Stimulated activated effector memory CD8-positive, alpha-beta T cell treated with anti-CD3 and anti-CD28 coated beads, Interleukin-12 subunit alpha, Interleukin-12 subunit beta, amount 100 ng/mL, for 72 hours (primary cell): Measurements from ENCODE around the gene MSI2.

Experiments
- ATAC-seq: fragments of 150-1000 bp; cut with Tn5 transposase; 2 replicates; pipeline ENCODE4 v1.10.0; 2021
- DNase-seq, 2 donors: peaks; one replicate each; pipeline ENCODE4 v3.0.0; 2021 to 2022; ENCODE audit warnings: low spot score in 2 of 2
- H3K27ac Mint-ChIP-seq: one replicate; pipeline ENCODE4 v1.8.0; 2022; ENCODE audit warnings: mild to moderate bottlenecking, mixed read lengths
- H3K36me3 Mint-ChIP-seq: one replicate; pipeline ENCODE4 v1.8.0; 2022; ENCODE audit warnings: mild to moderate bottlenecking, mixed read lengths
- H3K4me1 Mint-ChIP-seq: one replicate; pipeline ENCODE4 v1.8.0; 2022; ENCODE audit warnings: mixed read lengths
- H3K4me3 Mint-ChIP-seq: one replicate; pipeline ENCODE4 v1.8.0; 2022; ENCODE audit warnings: mild to moderate bottlenecking, mixed read lengths
- H3K9me3 Mint-ChIP-seq: one replicate; pipeline ENCODE4 v1.8.0; 2022; ENCODE audit warnings: mixed read lengths

MSI2 gene

DNA sequence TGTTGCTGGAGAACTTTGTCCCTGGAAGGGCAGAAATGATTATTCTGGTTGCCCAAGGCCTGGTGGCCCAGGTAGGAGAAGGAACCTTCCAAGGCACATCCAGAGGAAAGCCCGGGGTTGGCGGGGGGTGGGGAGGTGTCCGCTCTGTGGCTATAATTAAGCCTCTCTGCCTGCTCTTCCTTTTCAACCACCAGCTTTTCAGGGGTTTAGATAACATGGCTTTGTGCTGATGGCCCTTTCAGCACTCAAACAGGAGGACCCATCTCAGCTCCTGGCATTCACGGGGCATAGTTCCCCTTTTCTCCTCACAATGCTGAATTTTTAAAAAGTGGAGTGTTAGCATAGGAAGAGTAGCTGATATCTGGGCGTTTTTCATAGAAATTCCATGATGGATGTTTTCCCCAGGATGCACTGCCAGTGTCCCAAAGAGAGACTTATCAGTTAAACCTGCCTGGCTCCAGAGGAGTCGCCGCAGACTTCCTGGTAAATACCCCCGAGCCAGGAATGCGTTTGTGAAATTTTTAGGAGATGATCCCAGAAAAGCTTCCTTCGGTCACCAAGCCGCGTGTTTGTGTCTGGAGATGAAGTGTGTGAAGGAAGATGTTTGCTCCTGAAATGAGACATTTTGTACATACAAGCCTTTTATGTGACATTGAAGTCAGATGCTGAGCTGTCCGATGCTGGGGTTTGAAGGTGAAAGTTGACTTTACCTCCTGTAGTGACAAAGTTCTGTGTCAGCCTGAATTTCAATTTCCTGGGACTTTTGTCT, 188.5 kb downstream of the MSI2 start:
- peaks cover 12% of the 10 kb centered on the region for H3K36me3 Mint-ChIP-seq
- peaks cover 66% of the 10 kb centered on the region for H3K4me1 Mint-ChIP-seq
- H3K9me3 Mint-ChIP-seq = no peaks in the 10 kb centered on the region
- ATAC-seq (no peak), DNase-seq (no peak)
- H3K4me3 Mint-ChIP-seq = no peak overlapping the region
- H3K27ac Mint-ChIP-seq = no peak overlapping the region

DNA sequence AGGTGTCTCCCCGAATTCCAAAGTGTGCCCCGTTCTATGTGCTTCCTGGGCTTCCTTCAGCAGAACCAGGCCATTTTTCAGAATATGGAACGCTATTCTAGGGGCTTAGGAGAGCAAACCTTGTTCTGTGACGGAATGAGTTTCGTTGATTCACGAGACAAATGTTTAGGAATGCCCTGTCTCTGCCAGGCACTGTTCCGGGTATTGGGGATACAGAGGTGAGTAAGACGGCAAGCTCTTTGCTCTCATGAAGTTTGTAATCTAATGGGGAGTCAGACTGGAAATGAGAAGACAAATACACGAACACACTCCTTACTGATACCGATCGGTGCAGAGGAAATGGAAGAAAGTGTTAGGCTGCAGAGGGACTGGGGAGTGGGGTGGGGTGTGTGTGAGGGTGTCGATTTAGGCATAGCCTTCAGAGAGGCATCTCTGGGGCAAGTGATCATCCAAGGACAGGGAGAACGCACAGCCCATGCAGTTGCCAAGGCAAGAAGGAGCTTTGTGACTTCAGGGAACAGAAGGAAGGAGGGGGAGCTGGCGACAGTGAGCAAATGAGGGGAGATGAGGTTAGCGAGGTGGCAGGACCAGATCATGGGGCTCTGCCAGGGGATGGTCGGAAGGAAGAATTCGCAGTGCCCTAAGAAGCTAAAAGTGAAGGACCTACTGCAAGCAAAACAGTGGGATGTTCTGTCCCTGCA, 189.6 kb downstream of the MSI2 start:
- DNase-seq (no peak), ATAC-seq (no peak)
- Mint-ChIP-seq H3K27ac (peak overlapping the region; percentile 30), H3K36me3 (peaks cover 8% of the 10 kb centered on the region), H3K4me3 (no peak overlapping the region), H3K4me1 (peaks cover 59% of the 10 kb centered on the region), H3K9me3 (no peaks in the 10 kb centered on the region)

GRCh38 chr17:57447357-57447989, 191.2 kb downstream of the MSI2 start:
- ATAC-seq = no peak
- Mint-ChIP-seq H3K4me1 (peaks cover 59% of the 10 kb centered on the region), H3K4me3 (no peak overlapping the region)

GRCh38 chr17:57447990-57448758, 191.9 kb downstream of the MSI2 start:
- H3K36me3 Mint-ChIP-seq = peaks cover 8% of the 10 kb centered on the region
- ATAC-seq (no peak), DNase-seq (no peak)
- H3K4me3 Mint-ChIP-seq = no peak overlapping the region
- H3K4me1 Mint-ChIP-seq = peaks cover 59% of the 10 kb centered on the region
- H3K27ac Mint-ChIP-seq = no peak overlapping the region
- no peaks in the 10 kb centered on the region for H3K9me3 Mint-ChIP-seq

More at GRCh38 chr17:57447357-57447989, 191.2 kb downstream of the MSI2 start:
- no peaks in the 10 kb centered on the region for H3K9me3 Mint-ChIP-seq
- DNase-seq = no peak
- H3K36me3 Mint-ChIP-seq = peaks cover 8% of the 10 kb centered on the region
- no peak overlapping the region for H3K27ac Mint-ChIP-seq

DNA sequence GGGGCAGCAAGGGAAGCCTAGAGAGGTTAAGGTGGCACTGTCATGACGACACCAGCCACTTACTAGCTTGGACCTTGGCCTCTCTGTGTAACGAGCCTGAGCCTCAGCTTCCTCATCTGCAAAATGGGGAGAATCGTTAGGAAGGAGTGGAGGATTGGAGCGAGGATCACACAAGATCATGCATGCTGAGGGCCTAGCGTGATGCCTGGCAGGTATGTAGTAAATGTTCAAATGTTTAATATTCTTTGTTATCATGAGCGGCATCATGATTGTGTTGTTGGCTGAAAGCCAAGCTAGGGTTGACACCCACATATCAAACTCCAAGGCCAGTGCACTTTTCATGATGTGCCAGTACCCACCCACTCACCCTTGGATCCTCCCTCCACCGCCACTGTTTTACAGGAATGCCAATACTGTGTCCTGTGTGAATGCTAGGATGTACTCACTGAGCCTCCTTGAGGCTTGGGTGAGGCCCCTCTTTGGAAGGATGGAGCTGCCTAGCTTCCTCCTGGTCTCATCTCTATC, 192.5 kb downstream of the MSI2 start:
- no peak for ATAC-seq
- Mint-ChIP-seq H3K9me3 (no peaks in the 10 kb centered on the region), H3K4me3 (no peak overlapping the region), H3K4me1 (peaks cover 59% of the 10 kb centered on the region), H3K27ac (no peak overlapping the region), H3K36me3 (peaks cover 8% of the 10 kb centered on the region)
- DNase-seq = no peak

DNA sequence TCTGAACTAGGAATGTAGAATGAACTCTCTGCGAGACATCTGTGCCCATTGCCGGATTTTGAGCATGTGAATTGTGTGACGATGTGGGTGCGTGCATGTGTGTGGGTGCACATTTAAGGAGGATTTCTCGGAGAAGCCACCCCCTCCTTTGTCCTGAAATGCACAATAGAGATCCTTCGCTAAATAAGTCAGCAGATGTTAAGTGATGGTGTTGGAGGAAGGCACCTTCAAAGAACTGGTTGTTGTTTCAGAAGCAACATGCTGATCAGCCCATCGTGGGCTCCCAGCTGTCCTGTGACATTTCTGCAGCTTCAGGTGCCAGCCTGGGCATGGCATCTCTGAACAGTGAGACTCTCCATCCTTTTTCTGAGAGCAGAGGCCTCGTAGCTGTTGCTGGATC, 194.9 kb downstream of the MSI2 start:
- H3K36me3 Mint-ChIP-seq = peaks cover 16% of the 10 kb centered on the region
- peaks cover 67% of the 10 kb centered on the region for H3K4me1 Mint-ChIP-seq
- no peak for ATAC-seq
- DNase-seq = no peak
- no peak overlapping the region for H3K27ac Mint-ChIP-seq
- H3K9me3 Mint-ChIP-seq = no peaks in the 10 kb centered on the region
- H3K4me3 Mint-ChIP-seq = no peak overlapping the region

- Mint-ChIP-seq H3K9me3 (no peaks in the 10 kb centered on the region), H3K36me3 (peaks cover 16% of the 10 kb centered on the region), H3K4me1 (peaks cover 66% of the 10 kb centered on the region), H3K4me3 (no peak overlapping the region), H3K27ac (peak overlapping the region; percentile 52)
- no peak for DNase-seq
- ATAC-seq = no peak
Measured at GRCh38 chr17:57451643-57452042, 195.3 kb downstream of the MSI2 start.

DNA sequence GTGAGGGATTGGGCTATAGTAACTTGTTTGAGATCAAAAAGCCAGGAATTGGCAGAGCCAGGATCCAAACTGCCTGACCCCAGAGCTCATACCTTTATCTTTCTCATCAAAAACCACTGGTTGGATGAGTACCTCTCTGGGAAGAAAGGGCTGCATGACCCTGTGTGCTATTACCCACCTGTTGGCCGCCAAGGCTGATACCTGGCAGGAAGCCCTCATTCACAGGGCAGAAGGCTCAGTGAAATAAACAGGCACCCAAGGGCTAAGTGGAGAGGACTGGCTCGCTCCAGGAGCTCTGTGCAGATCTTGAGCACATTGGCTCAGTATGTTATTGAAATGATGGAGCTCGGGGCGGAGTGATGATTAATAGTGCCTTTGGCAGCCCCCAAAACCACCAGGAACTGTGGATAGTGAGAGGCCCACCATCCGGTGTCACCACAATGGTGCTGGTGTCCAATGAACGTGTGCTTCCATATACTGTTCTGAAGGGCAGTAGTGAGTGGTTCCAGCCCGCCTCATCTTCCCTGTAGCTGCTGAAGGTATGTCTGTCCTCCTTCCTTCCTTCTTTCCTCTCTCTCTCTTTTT, 197.6 kb downstream of the MSI2 start:
- Mint-ChIP-seq H3K27ac (peak overlapping the region; percentile 93), H3K36me3 (peaks cover 16% of the 10 kb centered on the region), H3K4me3 (peak overlapping the region; percentile 63), H3K9me3 (no peaks in the 10 kb centered on the region), H3K4me1 (peaks cover 71% of the 10 kb centered on the region)
- no peak for DNase-seq
- ATAC-seq = no peak

- peaks cover 19% of the 10 kb centered on the region for H3K36me3 Mint-ChIP-seq
- H3K4me1 Mint-ChIP-seq = peaks cover 78% of the 10 kb centered on the region
- peak overlapping the region; percentile 93 for H3K27ac Mint-ChIP-seq
- DNase-seq (no peak), ATAC-seq (no peak)
- peak overlapping the region; percentile 63 for H3K4me3 Mint-ChIP-seq
- no peaks in the 10 kb centered on the region for H3K9me3 Mint-ChIP-seq
Measured at GRCh38 chr17:57454729-57455062, 198.4 kb downstream of the MSI2 start.

GRCh38 chr17:57455063-57455914, 199.0 kb downstream of the MSI2 start:
- peak overlapping the region; percentile 63 for H3K4me3 Mint-ChIP-seq
- peak overlapping the region; percentile 93 for H3K27ac Mint-ChIP-seq
- peaks cover 83% of the 10 kb centered on the region for H3K4me1 Mint-ChIP-seq
- DNase-seq = peak; percentile 37 to 81
- H3K36me3 Mint-ChIP-seq = peaks cover 14% of the 10 kb centered on the region
- ATAC-seq = peak; percentile 78
- no peaks in the 10 kb centered on the region for H3K9me3 Mint-ChIP-seq

GRCh38 chr17:57456622-57457021, 200.3 kb downstream of the MSI2 start:
- no peaks in the 10 kb centered on the region for H3K9me3 Mint-ChIP-seq
- ATAC-seq = no peak
- no peak overlapping the region for H3K4me3 Mint-ChIP-seq
- H3K27ac Mint-ChIP-seq = no peak overlapping the region
- peaks cover 21% of the 10 kb centered on the region for H3K36me3 Mint-ChIP-seq
- peaks cover 86% of the 10 kb centered on the region for H3K4me1 Mint-ChIP-seq
- DNase-seq = no peak

- H3K4me1 Mint-ChIP-seq = peaks cover 86% of the 10 kb centered on the region
- H3K27ac Mint-ChIP-seq = no peak overlapping the region
- no peak overlapping the region for H3K4me3 Mint-ChIP-seq
- peaks cover 2% of the 10 kb centered on the region for H3K9me3 Mint-ChIP-seq
- ATAC-seq = no peak
- peaks cover 26% of the 10 kb centered on the region for H3K36me3 Mint-ChIP-seq
- DNase-seq = no peak
Measured at GRCh38 chr17:57457188-57457587, 200.9 kb downstream of the MSI2 start.

- H3K36me3 Mint-ChIP-seq = peaks cover 33% of the 10 kb centered on the region
- peak overlapping the region; percentile 98 for H3K27ac Mint-ChIP-seq
- no peak for DNase-seq
- peaks cover 86% of the 10 kb centered on the region for H3K4me1 Mint-ChIP-seq
- peak overlapping the region; percentile 73 for H3K4me3 Mint-ChIP-seq
- no peak for ATAC-seq
- H3K9me3 Mint-ChIP-seq = peaks cover 3% of the 10 kb centered on the region
Measured at GRCh38 chr17:57458718-57459285, 202.5 kb downstream of the MSI2 start.
